ENCODE data around the gene TLCD4. TPM values are rescaled to one million over a fixed set of nuclear protein-coding genes. Genes with fewer than 3 reads are reported as not detected.

Gene TLCD4
- total and polyA plus RNA-seq, 2 of the 13 experiments (the other 11 are each of a cell fraction or from before 2014, with no cell fraction given), result 4.7 to 14.5 TPM

- peak; percentile 56; the same call in 1 of the 2 replicates for TF ChIP-seq ZNF839 (CRISPR knock-in tag; IDR thresholded peaks at IDR 0.05; ENCODE audit: borderline replicate concordance)
- TF ChIP-seq ZNF30 (CRISPR knock-in tag; IDR thresholded peaks at IDR 0.05), result no peak
- TF ChIP-seq TBX2 (CRISPR knock-in tag; IDR thresholded peaks at IDR 0.05; ENCODE audit: borderline replicate concordance), result 0 out of 2 replicates have a peak, but pooled peaks have one; percentile 53
- TF ChIP-seq ZNF746 (CRISPR knock-in tag; IDR thresholded peaks at IDR 0.05), result no peak; the same call in 1 of the 2 replicates
- TF ChIP-seq ZNF232 (CRISPR knock-in tag; IDR thresholded peaks at IDR 0.05; ENCODE audit: borderline replicate concordance), result no peak
- TF ChIP-seq EEA1 (CRISPR knock-in tag; IDR thresholded peaks at IDR 0.05; ENCODE audit: borderline replicate concordance), result no peak
- TF ChIP-seq HNF1B (CRISPR knock-in tag; IDR thresholded peaks at IDR 0.05), result peak; percentile 80
- TF ChIP-seq U2AF2 (IDR thresholded peaks at IDR 0.05; ENCODE audit: low read depth, low read length), result no peak
- peak; percentile 72; the same call in 1 of the 2 replicates for TF ChIP-seq GZF1 (CRISPR knock-in tag; IDR thresholded peaks at IDR 0.05)
- TF ChIP-seq EHMT2 (IDR thresholded peaks at IDR 0.05; ENCODE audit: borderline replicate concordance, low read depth, low read length), result no peak; the same call in 1 of the 2 replicates
- no peak for TF ChIP-seq RARA (CRISPR knock-in tag; IDR thresholded peaks at IDR 0.05)
- no peak; the same call in 1 of the 2 replicates for TF ChIP-seq NFYB (CRISPR knock-in tag; IDR thresholded peaks at IDR 0.05)
- no peak for TF ChIP-seq BCLAF1 (IDR thresholded peaks at IDR 0.05)
- TF ChIP-seq ADNP (CRISPR knock-in tag; IDR thresholded peaks at IDR 0.05), result no peak
- no peak for TF ChIP-seq PBX3 (CRISPR knock-in tag; IDR thresholded peaks at IDR 0.05; ENCODE audit: borderline replicate concordance)
- no peak for TF ChIP-seq PPARG (CRISPR knock-in tag; conservative IDR thresholded peaks at IDR 0.05)
- TF ChIP-seq PRDM15 (CRISPR knock-in tag; IDR thresholded peaks at IDR 0.05), result no peak
Measured at GRCh38 chr1:95072532-95073419, 44.4 kb upstream of the TLCD4 start, which contains the start of gene ALG14 (continued).
